ENCODE results near the gene GGT7. TPM values are rescaled to one million over a fixed set of nuclear protein-coding genes. Genes with fewer than 3 reads are reported as not detected.
"Not testable (repeated sequence)": the region's sequence is repeated elsewhere in the genome, so short reads cannot be mapped to it uniquely, and the experiment has no call there.

The GGT7 gene
- total RNA-seq, 1 experiment from 2014 or later, result 27.7 TPM

- no peak for TF ChIP-seq ZBTB21 (CRISPR knock-in tag; IDR thresholded peaks at IDR 0.05; ENCODE audit: borderline replicate concordance)
Observed at GRCh38 chr20:34881689-34882088, 9.0 kb upstream of the GGT7 start (continued).

- H3K9me3 Mint-ChIP-seq; DNase-seq (ENCODE audit: low spot score); ATAC-seq; POLR2A ChIA-PET; H3K4me3 Mint-ChIP-seq; H3K27ac Mint-ChIP-seq: not testable (repeated sequence)
- CTCF ChIA-PET, result interaction anchor here (0.6 to 2.5 kb wide), 4 partner anchors 30 to 715 kb away, joined by 3 to 9 read pairs (median 4); partner anchors contain the start of genes GSS and MYH7B
- H3K27me3 Mint-ChIP-seq (ENCODE audit: low read depth), result peaks cover 11% of the 10 kb centered on the region
- H3K4me1 Mint-ChIP-seq, result peaks cover 12% of the 10 kb centered on the region
- H3K36me3 Mint-ChIP-seq, result peaks cover 17% of the 10 kb centered on the region; the same call in 1 of the 2 replicates
Observed at GRCh38 chr20:34880971-34881370, 8.3 kb upstream of the GGT7 start.

- H3K4me3 Mint-ChIP-seq, result no peak overlapping the region
Observed at GRCh38 chr20:34880215-34880850, 7.7 kb upstream of the GGT7 start.

More at GRCh38 chr20:34880215-34880850, 7.7 kb upstream of the GGT7 start:
- POLR2A ChIA-PET, result no interaction called here
- Mint-ChIP-seq H3K27me3 (ENCODE audit: low read depth) (peaks cover 11% of the 10 kb centered on the region), H3K9me3 (no peaks in the 10 kb centered on the region), H3K36me3 (peaks cover 17% of the 10 kb centered on the region; the same call in 1 of the 2 replicates), H3K27ac (no peak overlapping the region; the same call in 1 of the 2 replicates), H3K4me1 (peaks cover 18% of the 10 kb centered on the region)
- DNase-seq (ENCODE audit: low spot score) (no peak), ATAC-seq (no peak)
- TF ChIP-seq JAZF1 (CRISPR knock-in tag; IDR thresholded peaks at IDR 0.05), result no peak
- TF ChIP-seq MAX (CRISPR knock-in tag; IDR thresholded peaks at IDR 0.05), result no peak
- no peak for TF ChIP-seq GTF2I (CRISPR knock-in tag; conservative IDR thresholded peaks at IDR 0.05)
- no peak for TF ChIP-seq RORB (CRISPR knock-in tag; IDR thresholded peaks at IDR 0.05)
- TF ChIP-seq MLX (CRISPR knock-in tag; IDR thresholded peaks at IDR 0.05), result no peak
- no peak for TF ChIP-seq GABPB1 (CRISPR knock-in tag; IDR thresholded peaks at IDR 0.05)
- TF ChIP-seq IRF2 (CRISPR knock-in tag; IDR thresholded peaks at IDR 0.05; ENCODE audit: borderline replicate concordance, low read depth), result no peak
- no peak for TF ChIP-seq E2F4 (CRISPR knock-in tag; IDR thresholded peaks at IDR 0.05; ENCODE audit: borderline replicate concordance, low read depth)
- no peak for TF ChIP-seq ESRRA (CRISPR knock-in tag; IDR thresholded peaks at IDR 0.05; ENCODE audit: borderline replicate concordance)
- TF ChIP-seq ZNF219 (CRISPR knock-in tag; IDR thresholded peaks at IDR 0.05; ENCODE audit: borderline replicate concordance), result no peak
- TF ChIP-seq CBFB (CRISPR knock-in tag; IDR thresholded peaks at IDR 0.05; ENCODE audit: low read depth), result no peak
- no peak for TF ChIP-seq ZBTB43 (CRISPR knock-in tag; IDR thresholded peaks at IDR 0.05)
- TF ChIP-seq E2F5 (CRISPR knock-in tag; IDR thresholded peaks at IDR 0.05), result no peak
- no peak for TF ChIP-seq FOXK1 (CRISPR knock-in tag; IDR thresholded peaks at IDR 0.05)
- CTCF ChIA-PET, result interaction anchor here (1.0 to 2.5 kb wide), 3 partner anchors 30 to 103 kb away, joined by 3 to 9 read pairs (median 4); partner anchors contain the start of genes GSS and MYH7B
